Endothelial cell of umbilical vein (primary cell): ENCODE data around the gene MALRD1. TPM values are rescaled to one million over a fixed set of nuclear protein-coding genes. Genes with fewer than 3 reads are reported as not detected.

Source experiments
- BruUV-seq: library from RNA; stranded (reverse); fragments of 400-500 nt; replicated peaks from 2 replicates; lab custom pipeline; 2021; lab: Mats Ljungman, UMichigan
- CTCF ChIA-PET: fragments of 300-600, 350-600 bp; sonication (Branson Sonifier 250); formaldehyde crosslinking; loops from one replicate; lab custom pipeline; 2021; ENCODE audit warnings: antibody characterized with exemption, inconsistent platforms; lab: Charles Lee
- POLR2A ChIA-PET: fragments of 300-600, 350-600 bp; sonication (Branson Sonifier 250); formaldehyde crosslinking; loops from one replicate; lab custom pipeline; 2021; ENCODE audit warnings: antibody characterized with exemption, inconsistent platforms; lab: Charles Lee
- DNase-seq: peaks from one replicate; pipeline ENCODE4 v3.0.0-alpha.2; 2011; ENCODE audit warnings: low read depth, low spot score
- FAIRE-seq: peaks from 2 replicates; lab custom pipeline; 2011; peaks lifted over from hg19 to GRCh38; lab: Jason Lieb, UNC
- H2AFZ ChIP-seq: 2 replicates; pipeline ENCODE4 v1.6.0; 2012; ENCODE audit warnings: low read depth, low read length, control low read depth, inconsistent platforms
- H3K27ac ChIP-seq: 2 replicates; pipeline ENCODE4 v1.5.1; 2011; ENCODE audit warnings: low read depth, mild to moderate bottlenecking, control low read depth, low read length, moderate library complexity; ENCODE audit not compliant: insufficient read depth
- H3K27me3 ChIP-seq, 2 experiments: 2 replicates each; pipeline versions ENCODE4 v1.6.0 to v1.6.1; 2011; ENCODE audit warnings: low read length in 2 of 2, mixed read lengths in 1 of 2; ENCODE audit not compliant: control insufficient read depth in 2 of 2, insufficient read depth in 2 of 2
- H3K36me3 ChIP-seq, 2 experiments: 2 replicates in 1 of 2; 3 replicates in 1 of 2; pipeline ENCODE4 v1.5.1; 2011; ENCODE audit warnings: low read length in 2 of 2, mild to moderate bottlenecking in 1 of 2, moderate library complexity in 1 of 2; ENCODE audit not compliant: control insufficient read depth in 2 of 2, insufficient read depth in 2 of 2; ENCODE audit errors: extremely low read depth in 1 of 2
- H3K4me1 ChIP-seq: 3 replicates; pipeline ENCODE4 v1.5.1; 2011; ENCODE audit warnings: mild to moderate bottlenecking, low read length; ENCODE audit not compliant: control insufficient read depth, insufficient read depth; ENCODE audit errors: extremely low read depth
- H3K4me2 ChIP-seq: 2 replicates; pipeline ENCODE4 v1.6.1; 2011; ENCODE audit warnings: low read length, control low read depth, mixed read lengths; ENCODE audit not compliant: insufficient read depth
- H3K4me3 ChIP-seq, 3 experiments: fragments of 200-600 bp in 1 of 3; sonication (generic), shearing (Covaris generic) in 1 of 3; replicated peaks in 1 of 3; 2 replicates each; pipeline ENCODE4 v1.5.1; 2011 to 2016; ENCODE audit warnings: control low read depth in 3 of 3, low read length in 3 of 3, mild to moderate bottlenecking in 2 of 3, inconsistent platforms in 1 of 3, low read depth in 1 of 3, moderate library complexity in 1 of 3; ENCODE audit not compliant: insufficient read depth in 1 of 3
- H3K79me2 ChIP-seq: 2 replicates; pipeline ENCODE4 v1.6.0; 2012; ENCODE audit warnings: low read length, inconsistent platforms; ENCODE audit not compliant: control insufficient read depth, insufficient read depth
- H3K9ac ChIP-seq: replicated peaks from 2 replicates; pipeline ENCODE3; 2011; ENCODE audit warnings: low read length, control low read depth; ENCODE audit not compliant: insufficient read depth; ENCODE audit errors: extremely low read depth
- H3K9me1 ChIP-seq: replicated peaks from 3 replicates; pipeline ENCODE4 v1.6.0; 2011; ENCODE audit warnings: mild to moderate bottlenecking, low read length; ENCODE audit not compliant: control insufficient read depth, insufficient read depth; ENCODE audit errors: extremely low read depth
- H3K9me3 ChIP-seq: replicated peaks from 2 replicates; pipeline ENCODE4 v1.5.1; 2012; ENCODE audit warnings: low read length, inconsistent platforms; ENCODE audit not compliant: control insufficient read depth, insufficient read depth
- H4K20me1 ChIP-seq: replicated peaks from 2 replicates; pipeline ENCODE3; 2011; ENCODE audit warnings: mild to moderate bottlenecking, low read length; ENCODE audit not compliant: control insufficient read depth, insufficient read depth; ENCODE audit errors: extremely low read depth
- CTCF ChIP-seq, 2 donors: IDR thresholded peaks; 1 replicate in 1 of 2; 2 replicates in 1 of 2; pipeline ENCODE4 v1.5.1; 2011; ENCODE audit warnings: low read length in 2 of 2, mild to moderate bottlenecking in 2 of 2, moderate library complexity in 2 of 2, control low read depth in 1 of 2, inconsistent platforms in 1 of 2, low read depth in 1 of 2; ENCODE audit not compliant: insufficient read depth in 1 of 2; ENCODE audit errors: extremely low read depth in 1 of 2
- EZH2 ChIP-seq: IDR thresholded peaks from 2 replicates; pipeline ENCODE4 v1.6.1; 2012; ENCODE audit warnings: borderline replicate concordance, low read depth, mild to moderate bottlenecking, moderate library complexity, low read length, inconsistent platforms; ENCODE audit not compliant: severe bottlenecking
- FOS ChIP-seq: IDR thresholded peaks from 2 replicates; pipeline ENCODE4 v1.6.1; 2011; ENCODE audit warnings: mild to moderate bottlenecking, low read length, moderate library complexity, borderline replicate concordance; ENCODE audit not compliant: insufficient read depth
- GATA2 ChIP-seq: IDR thresholded peaks from 2 replicates; pipeline ENCODE4 v1.7.0; 2011; ENCODE audit warnings: low read depth, mild to moderate bottlenecking, moderate library complexity, mixed read lengths, low read length; ENCODE audit not compliant: insufficient read length, insufficient read depth
- JUN ChIP-seq: IDR thresholded peaks from 2 replicates; pipeline ENCODE4 v1.6.1; 2011; ENCODE audit warnings: borderline replicate concordance, low read depth; ENCODE audit not compliant: insufficient read length, insufficient read depth
- MAX ChIP-seq: IDR thresholded peaks from 2 replicates; pipeline ENCODE4 v1.6.1; 2011; ENCODE audit not compliant: insufficient read depth, insufficient read length
- MYC ChIP-seq: IDR thresholded peaks from one replicate; pipeline ENCODE4 v1.6.1; 2011; ENCODE audit warnings: mild to moderate bottlenecking, low read depth, low read length
- POLR2A ChIP-seq: IDR thresholded peaks from 2 replicates; pipeline ENCODE4 v1.6.1; 2012; ENCODE audit warnings: low read depth, mild to moderate bottlenecking, control low read depth, low read length
- POLR2AphosphoS5 ChIP-seq: IDR thresholded peaks from 2 replicates; pipeline ENCODE4 v1.6.1; 2012; ENCODE audit warnings: low read depth, mild to moderate bottlenecking, control low read depth, low read length, moderate library complexity; ENCODE audit not compliant: insufficient read depth
- dilution Hi-C: fragments of 300-500 bp; cut with MboI; formaldehyde crosslinking; loops from one replicate; pipeline ENCODE4 v1.15.0; 2019; ENCODE audit warnings: low sequenced_read_pairs; ENCODE audit not compliant: extremely low pct_ligation_motif_present
- intact Hi-C: fragments of 100-400 bp; cut with micrococcal nuclease; formaldehyde crosslinking; loops from one replicate; pipeline ENCODE4 v1.10.0; 2022
- polyA plus RNA-seq, 4 experiments: library from polyadenylated mRNA; depleted of rRNA in 3 of 4; stranded (reverse) in 3 of 4; unstranded in 1 of 4; fragments of >200 nt; gene quantifications; 2 replicates each; pipeline versions ENCODE4 v1.2.1 to v1.2.3, GENCODE V29; 2011 to 2012; ENCODE audit warnings: missing spikeins in 1 of 4
- total RNA-seq: library from RNA; stranded (reverse); gene quantifications from 2 replicates; pipeline ENCODE4 v1.2.3, GENCODE V29; 2021

MALRD1 gene
- total and polyA plus RNA-seq, 2 donors (not counting 3 experiments of a cell fraction or from before 2014, with no cell fraction given): not detected

DNA sequence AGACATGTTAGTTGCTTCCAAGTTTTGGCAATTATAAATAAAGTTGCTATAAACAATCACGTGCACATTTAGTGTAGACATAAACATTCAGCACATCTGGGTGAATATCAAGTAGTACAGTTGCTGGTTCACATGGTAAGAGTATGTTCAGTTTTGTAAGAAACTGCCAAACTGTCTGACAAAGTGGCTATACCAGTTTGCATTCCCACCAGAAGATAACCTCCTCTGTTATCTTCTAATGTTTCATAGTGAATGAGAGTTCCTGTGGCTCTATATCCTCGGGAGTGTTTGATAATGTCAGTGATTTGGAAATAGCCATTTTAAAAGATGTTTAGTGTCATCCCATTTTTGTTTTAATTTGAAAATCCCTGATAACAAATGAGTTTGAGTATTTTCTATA is 508.1 kb downstream of the MALRD1 start:
- intact Hi-C loops: no loop called here
- DNase-seq (no peak), FAIRE-seq (no peak)
- no peak overlapping the region for H3K4me3 ChIP-seq
- H2AFZ ChIP-seq: no peak overlapping the region
- POLR2A ChIA-PET: no interaction called here
- no peaks in the 10 kb centered on the region for H3K36me3 ChIP-seq
- no peaks in the 10 kb centered on the region for H3K79me2 ChIP-seq
- H3K9ac ChIP-seq: no peak overlapping the region
- no TSS peak for BruUV-seq
- no peaks in the 10 kb centered on the region for H3K27me3 ChIP-seq
- peaks cover 4% of the 10 kb centered on the region for H3K9me3 ChIP-seq
- no peak for TF ChIP-seq MAX
- no peak for TF ChIP-seq JUN
- no peak for TF ChIP-seq MYC
- TF ChIP-seq CTCF (IDR thresholded peaks at IDR 0.05; ENCODE audit: extremely low read depth in 1 of 2, insufficient read depth in 1 of 2, low read depth in 1 of 2, low read length in 2 of 2): no peak
- TF ChIP-seq POLR2A: no peak
- no peak for TF ChIP-seq EZH2
- no peak for TF ChIP-seq POLR2AphosphoS5
- dilution Hi-C loops: no loop called here
- CTCF ChIA-PET: no interaction called here
- no peaks in the 10 kb centered on the region for H3K4me1 ChIP-seq
- H3K4me2 ChIP-seq: no peak overlapping the region
- no peaks in the 10 kb centered on the region for H3K9me1 ChIP-seq
- H3K27ac ChIP-seq: no peak overlapping the region
- H4K20me1 ChIP-seq: no peaks in the 10 kb centered on the region

- CTCF ChIA-PET: no interaction called here
- H3K4me1 ChIP-seq: no peaks in the 10 kb centered on the region
- H3K36me3 ChIP-seq: no peaks in the 10 kb centered on the region
- H3K4me3 ChIP-seq: no peak overlapping the region
- H3K9me3 ChIP-seq: peaks cover 2% of the 10 kb centered on the region
- H3K79me2 ChIP-seq: no peaks in the 10 kb centered on the region
- no TSS peak for BruUV-seq
- no peaks in the 10 kb centered on the region for H4K20me1 ChIP-seq
- no peak overlapping the region for H3K4me2 ChIP-seq
- intact Hi-C loops: no loop called here
- POLR2A ChIA-PET: no interaction called here
- H3K9me1 ChIP-seq: no peaks in the 10 kb centered on the region
- no peak overlapping the region for H2AFZ ChIP-seq
- no peak overlapping the region for H3K9ac ChIP-seq
- dilution Hi-C loops: no loop called here
- TF ChIP-seq POLR2A (no peak), FOS (no peak), POLR2AphosphoS5 (no peak), MAX (no peak), JUN (no peak), EZH2 (no peak), MYC (no peak), GATA2 (no peak), CTCF (IDR thresholded peaks at IDR 0.05; ENCODE audit: extremely low read depth in 1 of 2, insufficient read depth in 1 of 2, low read depth in 1 of 2, low read length in 2 of 2) (no peak)
- H3K27ac ChIP-seq: no peak overlapping the region
- DNase-seq (no peak), FAIRE-seq (no peak)
- H3K27me3 ChIP-seq: no peaks in the 10 kb centered on the region
Observed at GRCh38 chr10:19561181-19561580, 512.6 kb downstream of the MALRD1 start.
